NCI-H146 (cell line): ENCODE measurements around the gene CCDC186.
A peak's percentile ranks its signal among the peaks of the same experiment; 100 is the strongest.

Source experiments
- DNase-seq: peaks from one replicate; lab custom pipeline; 2025; lab: John Stamatoyannopoulos, UW

Gene CCDC186

DNA sequence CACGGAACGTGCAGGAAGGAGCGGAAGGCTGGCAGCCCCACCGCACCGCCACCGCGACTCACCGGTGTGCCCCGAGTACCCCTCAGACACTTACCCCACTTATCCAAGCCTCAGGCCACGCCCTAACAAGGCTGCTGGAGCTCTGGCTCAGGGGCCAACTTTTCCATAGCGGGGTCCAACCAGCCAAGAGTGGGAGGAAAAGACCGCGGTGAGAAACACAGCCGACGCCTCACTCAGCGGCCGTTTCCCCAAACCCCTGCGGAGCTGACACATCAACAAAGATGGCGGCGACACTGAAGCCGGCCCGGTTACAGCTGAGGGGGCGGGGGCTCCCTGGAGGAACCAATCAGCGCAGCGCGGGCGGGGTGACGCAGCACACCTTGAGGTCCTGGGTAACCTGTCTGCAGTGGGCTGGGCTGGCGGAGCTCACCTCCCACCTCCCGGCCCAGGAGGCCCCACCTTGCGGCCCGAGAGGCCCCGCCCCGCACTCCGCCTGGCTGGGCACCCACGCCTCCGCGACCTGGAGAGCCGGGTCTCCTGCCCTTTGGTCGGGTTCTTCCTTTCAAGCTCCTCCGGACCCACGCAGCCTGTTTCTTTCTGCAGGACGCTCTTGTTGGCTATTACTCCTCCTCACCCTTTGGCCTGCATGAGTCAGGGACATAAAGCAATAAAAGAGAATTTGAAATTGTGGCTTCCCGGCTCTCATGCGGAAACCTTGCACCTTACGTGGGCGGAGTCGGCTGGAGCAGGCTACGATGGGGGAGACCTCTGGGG is at the start of gene CCDC186:
CCDC186 (minus strand) TSS at position 283 of the 774 bp plus-strand sequence. CDS start 10,935 bp downstream, outside the sequence.
- DNase-seq: peak; percentile 98

DNA sequence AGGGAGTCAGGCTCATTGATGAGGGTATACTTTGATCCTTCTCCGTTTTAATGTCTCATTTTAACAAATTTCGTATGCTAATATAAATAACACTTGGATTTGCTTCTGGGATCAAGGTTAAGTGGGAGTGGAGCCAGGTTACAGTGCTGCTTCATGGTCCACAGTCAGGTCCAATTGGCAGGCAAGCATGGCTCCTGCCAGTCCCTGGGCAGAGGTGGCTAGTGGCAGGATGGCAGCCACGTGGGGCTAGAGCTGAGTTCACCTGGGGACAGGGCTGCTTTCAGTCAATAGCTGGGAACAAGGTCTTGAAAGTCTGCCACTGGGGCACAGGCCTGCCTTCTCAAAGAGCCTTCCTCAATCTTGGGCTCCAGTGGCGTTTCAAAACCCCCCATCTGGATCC is 49.1 kb upstream of the CCDC186 start:
- no peak for DNase-seq

DNA sequence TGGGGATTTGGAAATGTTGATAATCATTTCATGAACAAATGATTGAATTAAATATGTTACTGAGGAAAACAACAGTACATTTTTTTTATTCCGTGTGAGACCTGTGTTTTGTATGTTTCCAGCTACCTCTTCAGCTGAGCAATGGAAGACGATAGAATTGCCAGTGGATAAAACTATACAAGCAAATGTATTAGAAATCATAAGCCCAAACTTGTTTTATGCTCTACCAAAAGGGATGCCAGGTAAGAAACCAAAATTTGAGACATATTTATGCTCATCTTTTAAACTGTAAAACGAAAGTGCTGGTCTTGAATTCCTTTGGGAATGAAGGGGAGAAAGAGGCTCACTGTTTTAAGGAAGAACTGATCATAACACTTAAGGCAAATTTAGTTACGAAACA is 47.2 kb upstream of the CCDC186 start:
- no peak for DNase-seq

DNA sequence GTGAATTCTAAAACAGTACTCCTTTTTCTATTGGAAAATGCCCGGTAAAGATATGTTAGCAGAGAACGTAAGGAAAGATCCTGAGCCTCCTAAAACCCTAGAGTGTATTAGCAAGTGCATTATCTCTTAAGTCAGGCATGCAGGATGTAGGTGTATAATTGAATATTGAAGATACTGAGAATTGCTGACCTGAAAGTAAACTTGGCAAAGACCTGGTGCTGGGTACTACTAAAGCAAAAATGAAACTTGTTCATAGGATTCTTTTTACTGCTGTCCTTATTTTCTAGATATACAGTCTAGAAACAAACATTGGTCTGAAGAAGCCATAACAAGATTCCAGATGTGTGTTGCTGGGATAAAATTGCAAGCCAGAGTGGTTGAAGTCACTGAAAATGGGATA is 46.3 kb upstream of the CCDC186 start:
- DNase-seq: no peak

DNA sequence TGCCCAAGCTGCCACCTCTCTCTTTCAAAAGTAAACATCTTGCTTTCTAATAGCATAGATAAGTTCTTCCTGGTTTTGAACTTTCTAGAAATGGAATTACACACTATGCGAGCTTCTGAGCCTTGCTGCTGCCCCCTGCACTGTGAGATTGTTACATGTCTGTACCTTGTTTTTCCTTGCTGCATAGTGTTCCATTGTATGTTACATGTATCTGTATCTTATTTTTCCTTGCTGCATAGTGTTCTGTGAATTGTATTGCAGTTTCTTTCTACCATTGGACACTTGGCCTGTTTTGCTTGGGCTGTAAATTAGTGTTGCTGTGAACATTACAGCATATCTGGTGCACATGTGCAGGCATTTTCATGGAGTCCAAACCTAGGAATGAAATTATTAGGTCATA is 41.0 kb upstream of the CCDC186 start:
- DNase-seq: no peak

DNA sequence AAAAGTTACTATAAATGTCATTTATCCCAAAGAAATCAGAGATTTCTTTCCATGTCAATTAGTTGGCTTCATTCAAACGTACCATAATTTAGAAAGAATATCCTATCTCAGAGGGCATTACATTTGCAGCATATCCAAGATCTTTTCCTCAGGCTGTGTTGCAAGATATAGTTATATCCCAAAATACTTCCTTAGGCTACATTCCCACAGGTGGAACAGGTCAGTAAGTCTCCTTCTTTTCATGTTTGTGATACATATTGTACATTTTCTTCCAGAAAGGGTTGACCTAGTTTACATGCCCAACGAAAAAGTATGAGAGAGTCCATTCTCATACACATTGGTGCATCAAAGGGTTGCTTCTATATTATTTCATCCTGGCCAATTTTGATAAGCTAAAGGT is 38.1 kb upstream of the CCDC186 start:
- DNase-seq: no peak

DNA sequence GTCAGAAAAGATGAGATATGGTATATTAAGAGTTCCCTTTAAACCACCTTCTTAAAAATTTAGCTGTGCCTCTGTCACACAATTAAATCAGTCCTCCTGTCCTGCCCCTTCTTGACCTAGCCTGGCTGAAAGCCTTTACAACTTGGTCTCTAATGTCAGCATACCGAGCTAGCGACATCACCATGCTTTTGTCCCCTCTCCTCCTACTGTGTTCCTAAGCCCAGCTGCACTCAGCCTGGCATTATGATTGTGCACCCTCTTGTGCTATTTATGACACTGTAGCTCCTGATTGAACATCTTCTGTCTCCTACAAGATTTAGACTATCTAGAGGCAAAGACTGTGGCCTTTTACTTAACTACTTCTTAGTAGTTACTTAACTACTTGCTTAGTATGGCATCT is 34.3 kb upstream of the CCDC186 start:
- peak; percentile 14 for DNase-seq

DNA sequence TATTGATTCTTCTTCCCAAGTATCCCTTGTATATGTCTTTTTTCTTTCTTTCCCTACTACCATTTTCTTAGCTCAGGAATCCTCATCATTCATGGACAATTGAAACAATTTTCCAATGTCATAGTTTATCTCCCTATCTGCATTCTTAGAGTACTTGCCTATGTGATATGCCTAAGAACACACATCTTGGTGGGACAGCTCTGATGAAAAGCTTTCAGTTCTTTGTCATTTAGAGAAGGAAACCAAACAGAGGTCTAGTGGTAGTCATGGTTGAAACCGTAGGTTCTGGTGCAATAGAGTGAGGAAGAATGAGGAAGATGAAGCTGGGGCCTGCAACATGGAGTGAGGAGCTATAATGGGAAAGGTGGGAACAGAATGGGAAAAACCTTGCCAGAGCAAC is 33.3 kb upstream of the CCDC186 start:
- no peak for DNase-seq

DNA sequence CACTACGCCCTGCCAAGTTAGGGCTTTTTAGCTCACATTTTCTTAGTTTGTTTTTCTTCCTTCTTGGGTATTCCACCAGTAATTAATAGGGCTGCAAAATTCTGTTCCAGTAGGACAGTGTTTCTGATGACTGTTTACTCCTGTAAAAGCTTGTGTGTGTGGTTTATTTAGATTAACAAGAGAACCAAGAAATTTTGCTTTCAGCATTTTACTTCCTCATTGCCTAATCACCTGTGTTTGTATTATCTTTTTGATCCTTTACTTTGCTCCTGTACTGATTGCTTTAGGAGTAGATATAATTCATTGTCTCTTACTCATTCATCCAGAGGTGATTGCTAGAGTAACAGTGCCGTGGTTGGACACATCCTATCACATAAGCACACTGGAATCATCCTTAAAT is 32.9 kb upstream of the CCDC186 start:
- DNase-seq: no peak

- no peak for DNase-seq
Measured at GRCh38 chr10:114202812-114203211, 28.8 kb upstream of the CCDC186 start.

GRCh38 chr10:114199239-114199638 is 25.2 kb upstream of the CCDC186 start:
- peak; percentile 3 for DNase-seq

GRCh38 chr10:114195079-114195478 is 21.1 kb upstream of the CCDC186 start:
- DNase-seq: no peak

- DNase-seq: no peak
Measured at GRCh38 chr10:114189700-114190099, 15.7 kb upstream of the CCDC186 start.

GRCh38 chr10:114188900-114189299 is 14.9 kb upstream of the CCDC186 start:
- DNase-seq: no peak

DNA sequence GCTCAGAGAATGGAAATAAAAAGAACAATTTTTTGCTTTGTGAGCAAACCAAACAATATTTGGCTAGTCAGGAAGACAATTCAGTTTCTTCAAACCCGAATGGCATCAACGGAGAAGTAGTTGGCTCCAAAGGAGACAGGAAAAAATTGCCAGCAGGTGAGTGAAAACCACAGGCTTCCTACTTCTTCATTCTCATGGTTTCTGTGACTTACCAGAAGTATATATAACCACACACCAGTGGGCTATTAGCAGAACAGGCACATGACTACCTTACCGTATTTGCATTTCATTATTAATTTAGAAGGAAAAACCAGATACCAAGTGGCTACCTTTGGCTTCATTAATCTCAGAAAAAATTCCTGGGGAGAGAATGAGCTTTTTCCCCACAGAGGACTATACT is 14.0 kb upstream of the CCDC186 start:
- no peak for DNase-seq

DNA sequence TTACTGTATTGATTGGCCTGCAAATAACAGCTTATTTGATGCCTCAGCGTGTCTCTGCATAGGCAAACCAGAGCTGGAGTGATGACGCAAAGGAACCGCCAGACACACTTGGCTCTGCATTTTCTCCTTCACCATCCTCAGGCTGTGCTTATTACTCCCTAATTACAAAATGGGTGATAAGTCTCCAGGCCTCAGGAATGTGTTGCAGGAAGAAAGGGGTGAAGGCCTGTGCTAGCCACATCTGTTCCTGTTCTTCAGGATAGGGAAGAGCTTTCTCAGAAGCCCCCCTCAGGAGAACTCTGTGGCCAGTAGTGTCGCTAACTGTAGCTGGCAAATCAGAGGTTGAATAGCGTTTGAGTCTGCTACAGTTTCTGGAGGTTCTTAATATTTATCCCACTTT is 10.3 kb upstream of the CCDC186 start:
- DNase-seq: no peak

DNA sequence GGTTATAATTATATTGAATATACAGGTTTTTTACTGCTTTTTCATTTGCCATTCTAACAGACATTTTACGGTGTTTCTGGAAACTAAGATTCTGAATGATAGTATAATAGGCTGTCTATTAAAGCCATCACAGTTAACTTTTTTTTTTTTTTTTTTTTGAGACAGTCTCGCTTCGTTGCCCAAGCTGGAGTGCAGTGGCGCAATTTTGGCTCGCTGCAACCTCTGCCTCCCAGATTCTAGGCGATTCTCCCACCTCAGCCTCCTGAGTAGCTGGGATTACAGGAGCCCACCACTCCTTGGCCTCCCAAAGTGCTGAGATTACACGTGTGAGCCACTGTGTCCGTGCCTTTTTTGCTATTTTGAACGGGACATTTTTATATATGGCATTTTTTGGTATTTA is 9.6 kb upstream of the CCDC186 start:
- DNase-seq: no peak

- no peak for DNase-seq
Measured at GRCh38 chr10:114181971-114182370, 8.0 kb upstream of the CCDC186 start.

DNA sequence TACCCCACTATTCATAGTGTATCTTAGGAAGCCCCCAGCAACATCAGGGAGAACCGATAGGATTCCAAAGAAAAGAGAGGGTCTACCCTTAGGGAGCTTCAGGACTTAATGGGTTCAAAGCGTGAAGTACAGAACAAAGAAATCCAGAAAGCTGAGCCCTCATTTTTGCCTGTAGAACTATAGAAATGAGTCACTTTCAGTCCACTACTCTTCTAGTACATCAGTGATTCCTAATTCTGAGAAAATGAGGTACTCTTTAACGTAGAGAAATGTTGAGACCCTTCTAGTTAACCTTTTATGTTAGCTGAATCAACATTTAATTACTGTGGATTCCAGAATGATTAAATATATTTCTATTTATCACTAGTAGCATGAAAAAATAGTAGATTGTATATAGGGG is 6.9 kb upstream of the CCDC186 start:
- no peak for DNase-seq

GRCh38 chr10:114179747-114180146 is 5.7 kb upstream of the CCDC186 start:
- no peak for DNase-seq

DNA sequence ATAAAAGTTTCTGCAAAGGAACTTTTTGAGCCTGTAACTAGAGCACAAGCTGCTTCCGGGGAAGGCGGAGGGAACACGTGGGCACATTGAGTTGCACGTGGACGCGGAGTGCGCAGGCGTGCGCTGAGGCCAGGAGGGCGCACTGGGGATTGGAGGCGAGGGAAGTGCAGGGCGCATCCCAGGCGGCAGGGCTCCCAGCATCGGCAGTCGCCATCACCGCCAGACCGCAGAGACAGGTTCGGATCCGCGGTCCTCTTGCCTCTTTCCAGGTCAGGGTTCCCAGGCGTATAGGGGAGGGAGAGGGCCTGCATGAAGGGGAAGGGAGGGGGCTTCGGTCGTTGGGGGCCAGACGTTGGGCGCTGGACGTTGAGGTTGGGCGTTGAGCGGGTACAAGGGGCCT is 5.1 kb upstream of the CCDC186 start, which contains the start of gene TDRD1:
TDRD1 (plus strand) TSS at position 206 of the 400 bp plus-strand sequence. CDS start 8,479 bp downstream, outside the sequence.
- no peak for DNase-seq

GRCh38 chr10:114176511-114176910 is 2.5 kb upstream of the CCDC186 start:
- DNase-seq: no peak

GRCh38 chr10:114175667-114176066 is 1.7 kb upstream of the CCDC186 start:
- DNase-seq: peak; percentile 4

DNA sequence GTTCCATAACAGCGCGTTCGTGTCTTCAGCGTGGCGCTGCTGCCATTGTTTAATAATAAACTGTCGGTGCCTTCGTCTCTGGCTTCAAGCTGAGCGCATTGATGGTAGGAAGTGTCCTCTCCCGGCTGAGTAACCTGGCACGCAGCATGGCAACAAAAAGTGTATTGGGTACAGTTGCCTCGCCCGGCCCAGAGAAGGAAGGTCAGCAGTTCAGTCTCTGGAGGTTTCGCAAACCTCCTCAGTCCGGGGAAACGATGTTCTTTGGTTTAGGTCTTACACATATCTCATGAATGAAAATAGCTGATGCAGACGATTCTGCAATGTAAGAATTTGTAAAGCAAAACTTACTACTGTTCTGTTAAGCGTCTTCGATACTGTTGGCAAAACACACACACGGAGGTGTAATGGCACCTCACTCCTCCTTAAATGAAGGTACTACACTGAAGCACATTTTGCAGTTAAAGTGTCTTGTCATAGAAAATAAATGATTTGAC is 739 bp upstream of the CCDC186 start:
- no peak for DNase-seq
